ENCODE data around the gene SNCA. TPM values are rescaled to one million over a fixed set of nuclear protein-coding genes. Genes with fewer than 3 reads are reported as not detected.
A peak's percentile ranks its signal among the peaks of the same experiment; 100 is the strongest.

The SNCA gene
- total RNA-seq, 1 donor from 2014 or later: 120 TPM

DNA sequence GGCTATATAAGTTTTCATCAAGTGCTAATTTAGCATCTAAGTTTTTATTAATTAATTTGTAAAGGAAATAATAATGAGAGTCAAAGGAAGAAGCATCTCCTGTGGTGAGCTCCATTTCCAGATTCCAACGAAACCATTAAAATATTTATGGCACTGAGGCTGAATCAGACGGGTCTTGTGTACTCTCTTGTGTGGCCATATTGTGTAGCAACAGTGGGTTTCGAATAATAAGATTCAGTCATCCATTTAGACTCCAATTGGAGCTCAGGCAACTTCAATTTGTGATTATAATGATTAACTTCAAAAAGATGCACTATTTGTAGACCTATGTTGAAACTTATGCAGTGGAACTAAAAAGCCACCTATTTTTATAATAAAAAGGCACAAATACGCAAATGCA lies 82.4 kb downstream of the SNCA start:
- no peak for DNase-seq (ENCODE audit: low read depth, low spot score)

DNA sequence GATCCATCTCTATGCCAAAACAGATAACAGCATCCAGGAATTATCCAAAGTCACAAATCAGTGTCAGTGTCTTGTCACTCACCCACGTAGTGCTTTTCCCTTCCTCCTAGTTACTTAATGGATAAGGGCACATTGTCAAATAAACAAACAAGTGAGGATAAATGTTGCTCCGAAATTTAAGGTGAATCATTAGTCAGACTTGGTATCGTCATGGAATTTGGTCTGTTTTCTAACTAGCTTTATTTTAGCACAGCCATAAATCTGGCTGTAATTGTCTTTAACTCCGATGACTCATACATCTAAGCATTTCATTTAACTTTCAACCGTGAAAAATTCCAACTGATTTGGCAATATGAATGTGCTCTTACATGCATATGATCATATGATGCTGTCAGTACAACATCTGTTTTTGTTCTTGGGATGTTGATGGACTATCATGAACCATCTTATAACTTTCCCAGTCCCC lies 83.3 kb downstream of the SNCA start:
- DNase-seq (ENCODE audit: low read depth, low spot score): peak; percentile 92

- DNase-seq (ENCODE audit: low read depth, low spot score): peak; percentile 22
Measured at GRCh38 chr4:89752932-89753598, 83.9 kb downstream of the SNCA start.

DNA sequence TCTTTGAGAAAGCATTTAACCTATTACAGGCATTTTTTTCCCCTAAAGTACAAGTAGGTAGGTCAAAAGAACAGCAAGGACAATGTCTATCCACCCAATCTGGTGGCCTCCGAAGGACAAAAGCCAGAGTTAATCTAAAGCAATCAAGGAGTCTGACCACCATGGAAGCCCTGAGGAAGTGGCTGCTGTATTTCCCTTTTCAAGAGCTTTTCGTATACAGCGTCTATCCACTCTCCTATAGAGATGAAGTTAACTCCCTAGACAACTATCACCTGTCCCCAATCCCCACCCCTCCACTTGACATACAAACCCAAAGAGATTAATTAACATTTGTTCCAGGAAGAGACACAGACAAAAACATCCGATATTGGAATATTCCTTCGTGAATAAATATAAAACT lies 85.5 kb downstream of the SNCA start:
- DNase-seq (ENCODE audit: low read depth, low spot score): no peak

- no peak for DNase-seq (ENCODE audit: low read depth, low spot score)
Measured at GRCh38 chr4:89746377-89746776, 90.6 kb downstream of the SNCA start.

- DNase-seq (ENCODE audit: low read depth, low spot score): no peak
Measured at GRCh38 chr4:89745708-89746107, 91.3 kb downstream of the SNCA start.

- no peak for DNase-seq (ENCODE audit: low read depth, low spot score)
Measured at GRCh38 chr4:89744914-89745313, 92.0 kb downstream of the SNCA start.

DNA sequence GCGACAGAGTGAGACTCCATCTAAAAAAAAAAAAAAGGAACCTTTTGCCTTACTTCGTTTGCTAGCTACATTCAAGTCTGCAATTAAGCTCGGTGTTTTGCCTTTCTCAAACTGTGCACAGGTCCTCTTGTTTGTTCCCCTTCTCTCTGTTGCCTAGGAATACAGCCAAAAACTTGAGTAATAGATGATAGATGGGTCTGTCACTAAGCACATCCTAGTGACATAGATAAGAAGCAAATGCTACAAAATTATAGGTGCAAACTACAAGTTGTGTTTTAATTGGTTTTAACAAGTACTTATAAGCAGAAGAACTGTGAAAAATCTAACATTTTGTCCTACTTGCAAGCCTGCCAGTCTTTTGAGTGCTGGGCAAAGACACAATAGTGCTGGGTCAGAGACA lies 95.2 kb downstream of the SNCA start:
- DNase-seq (ENCODE audit: low read depth, low spot score): no peak

DNA sequence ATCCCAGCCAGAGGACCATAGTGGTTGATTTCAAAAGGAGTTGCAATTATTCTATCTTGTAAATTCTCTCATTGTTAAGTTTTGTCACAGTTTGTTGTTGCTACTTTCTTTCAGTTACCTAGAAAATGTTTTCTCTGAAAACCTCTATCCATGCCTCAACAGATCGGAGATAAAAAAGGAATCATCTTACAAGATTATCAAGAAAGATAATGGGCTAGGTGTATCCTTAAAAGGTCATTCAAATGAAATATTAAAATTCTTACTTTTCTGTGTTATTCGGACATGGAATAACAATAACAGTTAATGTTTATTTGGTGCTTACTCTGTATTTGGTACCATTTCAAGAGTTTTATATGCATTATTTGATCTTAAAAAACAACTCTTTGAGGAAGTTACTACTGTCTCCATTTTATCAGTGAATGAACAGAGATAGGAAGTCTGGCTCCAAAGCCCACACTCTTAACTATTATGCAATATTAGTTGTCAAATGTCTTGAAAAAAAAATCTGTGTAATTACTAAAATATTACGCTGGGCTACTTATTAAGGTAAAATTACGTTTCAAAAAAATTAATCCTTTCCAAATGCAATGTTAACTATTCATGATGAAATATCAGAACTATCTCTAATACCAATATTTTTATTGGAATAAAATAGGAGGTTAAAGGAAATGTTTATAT lies 97.5 kb downstream of the SNCA start:
- DNase-seq (ENCODE audit: low read depth, low spot score): no peak

DNA sequence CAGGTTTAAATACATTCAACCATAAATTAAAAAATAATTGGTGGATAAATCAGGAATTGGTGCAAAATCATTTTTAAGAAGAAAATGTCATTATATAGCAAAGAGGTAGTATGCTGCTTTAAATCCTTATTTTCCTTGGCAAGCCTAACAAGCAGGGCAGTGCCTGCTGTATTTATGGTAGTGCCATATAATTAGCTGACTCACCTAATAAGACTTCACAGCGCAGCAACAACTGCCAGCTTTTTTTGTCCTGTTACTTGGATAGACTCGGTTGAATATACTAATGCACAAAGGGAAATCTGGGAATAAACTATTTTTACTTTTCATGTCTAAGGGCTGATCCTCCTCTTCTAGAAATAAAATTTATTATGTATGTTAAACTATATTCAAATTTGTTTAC lies 99.1 kb downstream of the SNCA start:
- DNase-seq (ENCODE audit: low read depth, low spot score): peak; percentile 15

GRCh38 chr4:89733946-89734345 lies 103.0 kb downstream of the SNCA start:
- DNase-seq (ENCODE audit: low read depth, low spot score): no peak

DNA sequence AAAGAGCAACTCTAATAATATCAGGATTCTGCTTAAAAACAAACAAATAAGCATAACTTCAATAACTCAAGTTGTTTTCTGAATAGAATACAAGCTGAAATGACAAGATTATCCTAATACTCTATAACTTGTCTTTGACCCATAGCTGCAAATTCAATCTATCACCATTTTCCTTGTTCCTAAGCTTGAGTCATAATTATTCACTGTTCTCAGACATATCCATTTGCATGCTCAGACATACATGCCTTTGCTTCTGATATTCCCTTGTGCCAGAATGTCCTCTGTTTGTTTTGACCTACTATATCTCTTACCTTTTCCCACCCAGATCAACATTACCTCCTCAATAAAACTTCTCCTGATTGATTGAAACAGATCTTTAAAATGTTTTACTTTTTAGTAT lies 109.7 kb downstream of the SNCA start:
- no peak for DNase-seq (ENCODE audit: low read depth, low spot score)

DNA sequence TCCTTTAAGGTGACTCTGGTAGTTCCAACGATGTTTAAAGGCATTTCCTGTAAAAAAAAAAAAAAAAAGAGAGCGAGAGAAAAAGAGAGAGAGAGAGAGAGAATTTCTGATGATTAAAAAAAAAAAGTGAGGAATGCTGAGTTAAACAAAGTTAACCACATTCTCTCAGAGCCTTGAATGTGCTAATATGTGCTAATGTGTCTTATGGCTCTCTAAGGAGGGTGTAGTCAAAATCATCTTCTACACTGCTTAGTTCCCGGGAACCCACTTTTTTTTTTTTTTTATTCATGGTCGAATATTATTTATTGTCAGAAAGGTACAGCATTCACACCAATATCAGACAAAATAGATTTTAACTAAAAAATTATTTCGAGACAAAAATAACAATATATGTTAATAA lies 111.7 kb downstream of the SNCA start:
- DNase-seq (ENCODE audit: low read depth, low spot score): no peak

- DNase-seq (ENCODE audit: low read depth, low spot score): no peak
Measured at GRCh38 chr4:89724716-89725115, 112.2 kb downstream of the SNCA start.

DNA sequence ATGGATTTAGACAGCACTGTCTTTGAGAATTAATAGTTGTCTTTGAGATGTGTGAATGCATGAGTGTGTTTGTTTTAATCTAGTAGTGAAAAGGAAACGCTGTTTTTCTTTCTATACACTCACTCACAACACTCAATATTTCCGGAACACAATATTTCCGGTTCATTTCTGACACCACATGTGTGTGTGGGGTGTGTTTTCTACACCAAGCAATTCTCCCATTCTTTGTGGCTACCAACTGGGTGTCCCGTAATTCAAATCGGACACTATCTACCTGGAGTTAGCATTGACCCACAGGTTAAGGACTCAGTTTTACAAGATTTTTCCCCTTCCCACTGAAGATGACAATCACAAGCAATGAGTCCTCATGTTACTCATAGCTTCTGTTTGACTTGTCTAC lies 113.9 kb downstream of the SNCA start:
- no peak for DNase-seq (ENCODE audit: low read depth, low spot score)

- no peak for DNase-seq (ENCODE audit: low read depth, low spot score)
Measured at GRCh38 chr4:89722517-89722916, 114.4 kb downstream of the SNCA start.

GRCh38 chr4:89720981-89721380 lies 116.0 kb downstream of the SNCA start:
- DNase-seq (ENCODE audit: low read depth, low spot score): no peak

DNA sequence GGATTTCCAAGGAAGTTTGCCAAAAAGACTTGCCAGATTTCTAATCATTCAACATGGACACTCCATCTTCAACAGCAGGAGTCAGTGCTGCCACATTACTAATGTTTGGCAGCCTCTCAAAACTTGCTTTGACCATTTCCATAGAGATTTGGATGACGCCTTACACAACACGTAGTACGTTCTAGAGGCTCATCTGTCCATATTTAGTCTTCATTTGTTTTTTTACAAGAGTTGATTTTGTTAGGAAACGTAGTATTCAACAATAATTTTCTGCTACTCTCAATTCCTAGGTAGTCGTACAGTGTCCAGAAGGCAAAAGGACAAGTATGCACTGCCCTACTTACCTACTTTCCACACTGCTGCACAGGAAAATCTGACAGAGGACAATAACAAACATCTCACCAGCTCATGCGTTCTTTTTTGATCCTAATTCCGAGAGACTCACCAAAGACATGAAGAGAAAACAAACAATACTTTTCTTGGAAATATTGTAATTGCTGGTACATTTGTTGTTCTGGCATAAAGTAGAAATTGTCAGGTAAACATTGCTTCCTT lies 117.3 kb downstream of the SNCA start:
- DNase-seq (ENCODE audit: low read depth, low spot score): no peak

DNA sequence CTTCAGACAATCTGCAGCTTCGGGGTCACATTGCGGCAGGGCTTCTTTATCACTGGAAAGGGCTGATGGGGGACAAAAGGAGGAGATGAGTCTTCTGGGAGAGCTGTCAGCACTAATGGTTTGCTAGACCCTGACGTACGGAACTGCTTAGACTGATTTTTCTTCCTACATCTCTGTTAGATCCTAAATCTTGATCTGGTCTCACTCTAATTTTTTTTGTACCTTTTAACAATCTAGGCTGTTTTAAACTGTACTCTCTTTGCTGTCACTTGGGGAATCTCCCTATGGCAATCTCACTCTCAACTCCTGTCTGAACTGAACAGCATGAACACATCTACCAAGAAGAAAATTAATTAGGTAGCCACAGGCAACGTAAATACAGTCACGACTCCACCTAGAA lies 120.1 kb downstream of the SNCA start:
- DNase-seq (ENCODE audit: low read depth, low spot score): no peak

GRCh38 chr4:89715631-89716030 lies 121.3 kb downstream of the SNCA start:
- no peak for DNase-seq (ENCODE audit: low read depth, low spot score)

DNA sequence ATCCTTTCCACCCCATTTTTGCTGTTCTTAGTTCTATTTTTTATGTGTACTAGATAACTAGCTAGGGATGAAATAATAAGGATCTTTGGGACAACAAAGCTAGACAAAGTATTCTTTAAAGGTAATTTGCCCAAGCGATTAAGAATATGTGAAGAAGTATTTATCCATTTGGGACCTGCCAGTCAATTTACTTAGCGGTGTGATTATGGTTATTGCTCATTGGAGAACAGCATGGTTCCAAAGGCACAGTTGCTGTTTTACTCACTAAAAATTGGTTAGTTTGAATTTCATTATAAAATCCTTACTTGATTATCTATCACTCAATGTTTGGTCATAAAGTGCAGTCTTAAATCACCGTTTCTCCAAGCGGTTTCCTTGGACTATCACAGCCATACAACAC lies 124.1 kb downstream of the SNCA start:
- DNase-seq (ENCODE audit: low read depth, low spot score): no peak

DNA sequence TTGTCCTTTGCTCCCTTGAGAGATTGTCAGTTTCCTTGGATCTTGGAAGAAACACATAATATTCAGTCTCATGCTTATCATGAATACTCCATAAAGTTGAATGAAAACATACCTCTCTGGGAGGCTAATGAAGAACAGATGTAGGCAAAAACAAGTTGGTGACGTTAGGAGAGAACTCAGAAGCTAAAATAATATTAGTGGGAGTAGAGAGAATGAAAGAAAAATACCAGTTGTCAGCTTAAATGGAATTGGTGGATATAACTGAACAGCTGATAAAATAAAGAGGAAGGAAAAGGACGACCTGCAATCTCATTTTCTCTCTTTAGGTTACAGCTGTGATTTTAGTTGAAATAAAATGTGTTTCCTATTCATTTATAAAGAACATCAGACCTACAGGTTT lies 124.8 kb downstream of the SNCA start:
- peak; percentile 48 for DNase-seq (ENCODE audit: low read depth, low spot score)

- peak; percentile 88 for DNase-seq (ENCODE audit: low read depth, low spot score)
Measured at GRCh38 chr4:89708903-89709421, 128.0 kb downstream of the SNCA start.
